H9 (cell line): ENCODE results near the gene WIF1. TPM values are rescaled to one million over a fixed set of nuclear protein-coding genes. Genes with fewer than 3 reads are reported as not detected.

Experiments
- DNase-seq: peaks from one replicate; pipeline ENCODE4 v3.0.0-alpha.2; 2017
- H2AFZ ChIP-seq: one replicate; pipeline ENCODE4 v1.6.1; 2013; ENCODE audit warnings: mild to moderate bottlenecking, low read length, control low read depth, moderate library complexity
- H2AK5ac ChIP-seq: 2 replicates; pipeline ENCODE4 v1.6.1; 2013; ENCODE audit warnings: low read length, control low read depth, mixed read lengths; ENCODE audit not compliant: insufficient read length
- H2BK120ac ChIP-seq: one replicate; pipeline ENCODE4 v1.6.1; 2013; ENCODE audit warnings: low read depth, mild to moderate bottlenecking, low read length, control low read depth, inconsistent platforms; ENCODE audit not compliant: poor library complexity, severe bottlenecking
- H2BK12ac ChIP-seq: 2 replicates; pipeline ENCODE4 v1.6.1; 2013; ENCODE audit warnings: low read length, control low read depth, mixed read lengths, low read depth; ENCODE audit not compliant: insufficient read length
- H2BK15ac ChIP-seq: 2 replicates; pipeline ENCODE4 v1.6.1; 2013; ENCODE audit warnings: low read depth, low read length, control low read depth
- H2BK20ac ChIP-seq: one replicate; pipeline ENCODE4 v1.6.1; 2013; ENCODE audit warnings: low read depth, mild to moderate bottlenecking, low read length, control low read depth, inconsistent platforms; ENCODE audit not compliant: poor library complexity, severe bottlenecking
- H2BK5ac ChIP-seq: 2 replicates; pipeline ENCODE4 v1.6.1; 2013; ENCODE audit warnings: low read length, control low read depth, mixed read lengths; ENCODE audit not compliant: insufficient read length
- H3K14ac ChIP-seq: 2 replicates; pipeline ENCODE4 v1.6.1; 2013; ENCODE audit warnings: low read length, control low read depth; ENCODE audit not compliant: insufficient read depth
- H3K18ac ChIP-seq: 2 replicates; pipeline ENCODE4 v1.6.1; 2013; ENCODE audit warnings: low read depth, mild to moderate bottlenecking, mixed read lengths, low read length, control low read depth; ENCODE audit not compliant: insufficient read length
- H3K23ac ChIP-seq: 2 replicates; pipeline ENCODE4 v1.6.1; 2013; ENCODE audit warnings: low read length, control low read depth, mixed read lengths, low read depth; ENCODE audit not compliant: insufficient read length
- H3K23me2 ChIP-seq: 2 replicates; pipeline ENCODE4 v1.6.1; 2013; ENCODE audit warnings: low read depth, mild to moderate bottlenecking, mixed read lengths, low read length, control low read depth; ENCODE audit not compliant: insufficient read length, poor library complexity, severe bottlenecking
- H3K27ac ChIP-seq: 2 replicates; pipeline ENCODE4 v1.5.1; 2013; ENCODE audit warnings: low read length, control low read depth, mixed read lengths, low read depth; ENCODE audit not compliant: insufficient read length
- H3K27me3 ChIP-seq: 2 replicates; pipeline ENCODE4 v1.6.1; 2013; ENCODE audit warnings: low read length, control low read depth, inconsistent platforms; ENCODE audit not compliant: insufficient read depth
- H3K4ac ChIP-seq: 2 replicates; pipeline ENCODE4 v1.6.1; 2013; ENCODE audit warnings: low read depth, mild to moderate bottlenecking, control low read depth, inconsistent platforms, low read length, moderate library complexity
- H3K4me1 ChIP-seq: 2 replicates; pipeline ENCODE4 v1.6.1; 2013; ENCODE audit warnings: low read length, control low read depth, inconsistent platforms; ENCODE audit not compliant: insufficient read depth
- H3K4me2 ChIP-seq: 2 replicates; pipeline ENCODE4 v1.6.1; 2013; ENCODE audit warnings: low read length, control low read depth, mixed read lengths; ENCODE audit not compliant: insufficient read length, insufficient read depth
- H3K56ac ChIP-seq: 2 replicates; pipeline ENCODE4 v1.6.1; 2013; ENCODE audit warnings: low read depth, mild to moderate bottlenecking, mixed read lengths, low read length, control low read depth; ENCODE audit not compliant: insufficient read length
- H3K79me1 ChIP-seq: 2 replicates; pipeline ENCODE4 v1.6.1; 2013; ENCODE audit warnings: low read depth, mild to moderate bottlenecking, moderate library complexity, low read length, control low read depth, inconsistent platforms; ENCODE audit not compliant: insufficient read depth, poor library complexity, severe bottlenecking
- H3K79me2 ChIP-seq: 2 replicates; pipeline ENCODE4 v1.6.1; 2013; ENCODE audit warnings: low read length, control low read depth, inconsistent platforms; ENCODE audit not compliant: insufficient read depth
- H3K9ac ChIP-seq: 2 replicates; pipeline ENCODE4 v1.6.1; 2013; ENCODE audit warnings: low read length, control low read depth, mixed read lengths; ENCODE audit not compliant: insufficient read length; ENCODE audit errors: extremely low read depth
- H3K9me3 ChIP-seq: one replicate; pipeline ENCODE4 v1.6.1; 2013; ENCODE audit warnings: low read depth, low read length, inconsistent platforms; ENCODE audit not compliant: control insufficient read depth
- H3T11ph ChIP-seq: one replicate; pipeline ENCODE4 v1.6.1; 2013; ENCODE audit warnings: mild to moderate bottlenecking, low read length, control low read depth, inconsistent platforms
- H4K20me1 ChIP-seq: one replicate; pipeline ENCODE4 v1.6.1; 2013; ENCODE audit not compliant: control insufficient read depth, insufficient read length, insufficient read depth
- H4K5ac ChIP-seq: 2 replicates; pipeline ENCODE4 v1.6.1; 2013; ENCODE audit warnings: low read depth, mild to moderate bottlenecking, mixed read lengths, low read length, control low read depth; ENCODE audit not compliant: insufficient read length
- H4K8ac ChIP-seq: replicated peaks from 2 replicates; pipeline ENCODE4 v1.6.1; 2013; ENCODE audit warnings: low read length, control low read depth, mixed read lengths, low read depth; ENCODE audit not compliant: insufficient read length
- H4K91ac ChIP-seq: 2 replicates; pipeline ENCODE4 v1.6.1; 2013; ENCODE audit warnings: low read depth, mild to moderate bottlenecking, moderate library complexity, mixed read lengths, low read length, control low read depth; ENCODE audit not compliant: insufficient read length
- H3K27ac Mint-ChIP-seq, 3 experiments: 2 replicates in 2 of 3; 3 replicates in 1 of 3; pipeline ENCODE4 v1.8.0; 2020 to 2021; ENCODE audit warnings: mixed read lengths in 3 of 3, mild to moderate bottlenecking in 1 of 3, moderate library complexity in 1 of 3
- H3K27me3 Mint-ChIP-seq: 2 replicates; pipeline ENCODE4 v1.8.0; 2021; ENCODE audit warnings: low read depth, mild to moderate bottlenecking, moderate library complexity, mixed read lengths
- H3K36me3 Mint-ChIP-seq, 3 experiments: 2 replicates in 2 of 3; 3 replicates in 1 of 3; pipeline ENCODE4 v1.8.0; 2020 to 2021; ENCODE audit warnings: low read depth in 3 of 3, mixed read lengths in 3 of 3; ENCODE audit not compliant: insufficient read depth in 1 of 3
- H3K4me1 Mint-ChIP-seq, 2 experiments: 2 replicates each; pipeline ENCODE4 v1.8.0; 2020; ENCODE audit warnings: mixed read lengths in 2 of 2
- H3K4me3 Mint-ChIP-seq, 2 experiments: 2 replicates in 1 of 2; 3 replicates in 1 of 2; pipeline ENCODE4 v1.8.0; 2020 to 2021; ENCODE audit warnings: mild to moderate bottlenecking in 2 of 2, mixed read lengths in 2 of 2, moderate library complexity in 1 of 2
- H3K9me3 Mint-ChIP-seq, 2 experiments: 2 replicates in 1 of 2; 3 replicates in 1 of 2; pipeline ENCODE4 v1.8.0; 2020; ENCODE audit warnings: mild to moderate bottlenecking in 2 of 2, mixed read lengths in 2 of 2, moderate library complexity in 1 of 2
- CTCF ChIP-seq: fragments of 200-600 bp; sonication (generic); conservative IDR thresholded peaks from 3 replicates; pipeline ENCODE4 v1.8.0; 2021; ENCODE audit warnings: antibody characterized with exemption, mild to moderate bottlenecking
- WGBS: extraction: QIAGEN DNeasy Blood & Tissue Kit; methylation state at CpG from one replicate; pipeline ENCODE4 v1.1.7; 2013; ENCODE audit warnings: missing lambda C conversion rate, low lambda C conversion rate, mixed read lengths; ENCODE audit not compliant: insufficient read length; ENCODE audit errors: extremely low coverage; 5-methylcytosine and 5-hydroxymethylcytosine counted together
- total RNA-seq: library from RNA; stranded (reverse); gene quantifications from 2 replicates; pipeline ENCODE4 v1.2.1, GENCODE V29; 2021

Gene WIF1
- total RNA-seq, 1 experiment from 2014 or later = 0.98 TPM

- peak overlapping the region; percentile 62 for H3K27ac ChIP-seq
- peak overlapping the region; percentile 34 for H3K18ac ChIP-seq
- H2BK5ac ChIP-seq = no peak overlapping the region
- H4K8ac ChIP-seq = no peak overlapping the region
- H2BK12ac ChIP-seq = no peak overlapping the region
- H3K4ac ChIP-seq = no peak overlapping the region
- no peak overlapping the region for H2BK120ac ChIP-seq
- no peak overlapping the region for H3K23ac ChIP-seq
- H3K9me3 ChIP-seq = no peaks in the 10 kb centered on the region
- H3T11ph ChIP-seq = peak overlapping the region; percentile 29
- peak overlapping the region in 2 of 3 experiments; percentile 1 to 91; a peak in 2 of 7 replicates for H3K27ac Mint-ChIP-seq
- WGBS = no CpG with 5 or more reads among the region's 4 CpGs
- H4K91ac ChIP-seq = no peak overlapping the region
- H3K9ac ChIP-seq = no peak overlapping the region
- no peak overlapping the region for H2BK15ac ChIP-seq
- H3K4me1 Mint-ChIP-seq = peaks cover 40 to 45% of the 10 kb centered on the region in 2 experiments
- no peaks in the 10 kb centered on the region for H3K79me1 ChIP-seq
- H3K9me3 Mint-ChIP-seq = peaks cover 0 to 5% of the 10 kb centered on the region in 2 experiments; a peak in 2 of 5 replicates
- H3K56ac ChIP-seq = no peak overlapping the region
- H3K79me2 ChIP-seq = no peaks in the 10 kb centered on the region
- no peaks in the 10 kb centered on the region for H3K23me2 ChIP-seq
- H3K4me1 ChIP-seq = peaks cover 8% of the 10 kb centered on the region; the same call in 1 of the 2 replicates
- no peaks in the 10 kb centered on the region for H3K36me3 Mint-ChIP-seq
- no peak overlapping the region for H2AK5ac ChIP-seq
- peak; percentile 50 for DNase-seq
- no peak overlapping the region for H3K4me3 Mint-ChIP-seq
- H4K20me1 ChIP-seq = no peaks in the 10 kb centered on the region
- H3K4me2 ChIP-seq = peak overlapping the region; percentile 24
- H2BK20ac ChIP-seq = no peak overlapping the region
- H2AFZ ChIP-seq = no peak overlapping the region
- no peak overlapping the region for H3K14ac ChIP-seq
- no peaks in the 10 kb centered on the region for H3K27me3 ChIP-seq
- TF ChIP-seq CTCF = no peak
- no peak overlapping the region for H4K5ac ChIP-seq
- peaks cover 6% of the 10 kb centered on the region for H3K27me3 Mint-ChIP-seq
These were observed 65.2 kb downstream of the WIF1 start for GRCh38 chr12:65055859-65056258.
